ENCODE results near the gene NEURL3.

NEURL3 gene

DNA sequence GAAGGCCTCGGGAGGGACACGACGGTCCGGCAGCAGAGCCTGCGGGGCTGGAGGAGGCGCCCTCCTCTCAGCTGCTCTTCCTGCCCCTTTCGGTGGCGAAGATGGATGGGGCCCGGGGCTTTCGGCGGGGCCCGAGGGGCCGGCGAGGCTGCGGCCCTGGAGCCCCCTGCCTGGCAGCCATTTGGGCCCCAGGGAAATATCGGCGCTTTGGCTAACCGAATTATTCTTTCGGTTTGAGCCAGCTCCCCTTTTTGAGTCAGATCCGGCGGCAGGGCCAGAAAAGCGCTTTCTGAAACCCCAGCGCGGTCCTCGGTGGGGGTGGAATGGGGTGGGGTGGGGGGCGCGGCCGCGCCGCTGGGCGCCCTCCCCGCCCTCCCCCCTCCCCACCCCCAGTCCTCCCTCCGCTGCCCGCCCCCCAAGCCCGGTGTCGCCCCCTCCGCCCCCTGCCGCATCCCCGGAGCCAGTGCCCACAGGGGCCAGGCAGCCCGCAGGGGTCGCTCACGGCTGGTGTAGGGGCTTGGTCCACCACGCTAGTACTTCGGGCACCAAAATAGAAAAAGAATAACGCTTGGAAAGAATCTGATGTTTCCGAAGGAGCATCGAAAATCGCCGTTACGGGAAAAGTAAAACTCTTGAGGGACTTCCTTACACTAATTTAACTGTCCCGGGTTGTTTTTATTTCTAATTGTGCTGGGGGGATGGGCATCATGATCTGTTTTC lies 22.3 kb upstream of the NEURL3 start:
- DNase-seq (ENCODE audit: low spot score) = peak; percentile 49

DNA sequence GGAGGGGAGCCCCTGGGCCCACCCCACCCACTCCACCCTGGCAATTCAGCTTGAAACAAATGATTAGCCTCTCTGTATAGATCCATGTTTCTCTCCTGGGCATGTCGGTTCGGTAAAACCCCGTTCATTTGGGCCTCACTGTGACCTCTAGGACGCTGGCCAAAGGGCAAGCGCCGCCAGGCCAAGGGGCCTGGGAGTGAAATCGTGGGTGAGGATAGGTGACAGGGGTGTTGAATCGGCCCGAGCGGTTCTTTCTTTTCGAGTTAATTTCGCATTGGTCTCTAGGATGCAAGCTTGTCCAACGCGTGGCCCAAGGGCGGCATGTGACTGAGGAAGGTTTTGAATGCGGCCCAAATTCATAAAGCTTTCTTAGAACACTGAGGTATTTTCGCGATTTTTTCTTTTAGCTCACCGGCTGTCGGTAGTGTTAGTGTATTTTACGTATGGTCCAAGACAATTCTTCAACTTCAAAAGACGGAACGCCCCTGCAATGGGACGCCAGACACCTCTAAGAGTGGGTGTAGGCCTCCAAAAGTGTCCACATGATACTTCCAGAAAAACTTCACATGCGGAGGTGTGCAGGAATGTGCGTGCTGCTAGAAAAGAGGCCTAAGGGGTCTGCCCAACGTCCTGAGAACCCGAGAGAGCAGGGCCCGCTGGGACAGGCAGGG lies 21.6 kb upstream of the NEURL3 start:
- DNase-seq (ENCODE audit: low spot score) = no peak

DNA sequence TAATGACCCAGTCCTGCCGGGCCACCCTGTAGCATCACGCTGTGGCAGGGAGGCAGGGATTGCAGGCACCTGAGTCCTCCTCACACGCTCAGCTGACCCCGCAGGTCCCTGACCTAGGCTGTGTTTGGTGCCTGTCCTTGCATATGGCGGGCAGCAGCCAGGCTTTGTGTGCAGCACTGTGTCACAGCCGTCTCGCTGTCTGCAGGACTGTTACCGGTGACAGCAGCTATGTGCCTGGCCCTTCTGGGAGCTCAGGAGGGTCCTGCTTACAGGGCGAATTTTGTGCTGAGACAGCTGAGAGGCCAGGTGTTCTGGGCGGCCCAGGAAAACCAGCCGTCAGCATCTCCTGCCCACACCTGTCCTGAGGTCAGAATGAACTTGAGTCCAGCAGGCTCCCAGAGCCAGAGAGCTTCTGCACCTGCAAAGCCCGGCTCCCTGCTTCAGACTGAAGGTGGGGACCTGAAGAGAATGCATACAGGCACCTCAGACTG lies 21.0 kb upstream of the NEURL3 start:
- no peak for DNase-seq (ENCODE audit: low spot score)

DNA sequence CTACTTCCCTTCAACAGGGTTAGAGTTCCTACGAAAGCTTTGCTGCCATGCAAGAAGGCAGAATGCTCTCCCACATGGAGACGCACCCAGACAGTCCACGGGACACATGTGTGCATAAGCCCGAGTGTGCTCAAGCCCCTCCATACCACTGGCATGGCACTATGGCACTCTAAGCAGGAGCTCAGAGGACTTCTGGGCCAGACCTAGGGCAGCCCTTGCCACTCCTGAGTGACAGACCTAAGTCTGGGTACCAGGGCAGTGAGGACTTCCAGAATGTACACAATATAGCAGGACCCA lies 20.0 kb upstream of the NEURL3 start:
- no peak for DNase-seq (ENCODE audit: low spot score)

DNA sequence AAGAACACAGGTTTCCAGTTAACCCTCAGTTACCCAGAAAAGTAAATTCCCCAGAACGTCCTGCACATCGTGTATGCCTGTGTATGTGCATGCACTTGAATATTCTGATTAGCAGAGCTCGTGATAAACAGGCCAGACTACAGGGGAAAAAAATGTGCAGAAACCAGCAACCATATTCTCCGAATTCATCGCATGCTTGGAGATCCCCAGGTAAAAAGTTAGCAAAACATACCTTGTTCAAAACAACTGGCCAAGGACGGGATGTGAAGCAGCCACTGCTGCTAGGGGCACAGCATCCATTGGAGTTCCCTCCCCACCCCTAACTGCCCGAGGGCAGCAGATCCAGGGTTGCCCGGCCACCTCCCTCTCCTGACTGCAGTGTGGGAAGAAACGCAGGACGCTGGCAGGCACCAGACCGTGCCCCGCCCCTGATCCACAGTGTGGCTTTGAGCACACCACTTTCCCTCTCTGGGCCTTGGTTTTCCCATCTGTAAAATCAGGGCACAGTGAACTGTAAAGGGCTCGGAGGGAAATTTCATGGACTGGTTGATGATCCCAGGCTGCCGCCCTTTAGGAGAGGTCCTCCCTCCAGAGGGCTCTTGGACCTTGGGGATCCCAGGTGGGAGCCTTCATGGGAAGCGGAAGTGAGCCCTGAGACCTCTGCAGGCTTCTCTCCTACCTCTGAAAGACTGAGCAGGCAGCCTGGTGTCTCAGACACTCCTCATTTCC lies 19.5 kb upstream of the NEURL3 start:
- DNase-seq (ENCODE audit: low spot score) = no peak

DNA sequence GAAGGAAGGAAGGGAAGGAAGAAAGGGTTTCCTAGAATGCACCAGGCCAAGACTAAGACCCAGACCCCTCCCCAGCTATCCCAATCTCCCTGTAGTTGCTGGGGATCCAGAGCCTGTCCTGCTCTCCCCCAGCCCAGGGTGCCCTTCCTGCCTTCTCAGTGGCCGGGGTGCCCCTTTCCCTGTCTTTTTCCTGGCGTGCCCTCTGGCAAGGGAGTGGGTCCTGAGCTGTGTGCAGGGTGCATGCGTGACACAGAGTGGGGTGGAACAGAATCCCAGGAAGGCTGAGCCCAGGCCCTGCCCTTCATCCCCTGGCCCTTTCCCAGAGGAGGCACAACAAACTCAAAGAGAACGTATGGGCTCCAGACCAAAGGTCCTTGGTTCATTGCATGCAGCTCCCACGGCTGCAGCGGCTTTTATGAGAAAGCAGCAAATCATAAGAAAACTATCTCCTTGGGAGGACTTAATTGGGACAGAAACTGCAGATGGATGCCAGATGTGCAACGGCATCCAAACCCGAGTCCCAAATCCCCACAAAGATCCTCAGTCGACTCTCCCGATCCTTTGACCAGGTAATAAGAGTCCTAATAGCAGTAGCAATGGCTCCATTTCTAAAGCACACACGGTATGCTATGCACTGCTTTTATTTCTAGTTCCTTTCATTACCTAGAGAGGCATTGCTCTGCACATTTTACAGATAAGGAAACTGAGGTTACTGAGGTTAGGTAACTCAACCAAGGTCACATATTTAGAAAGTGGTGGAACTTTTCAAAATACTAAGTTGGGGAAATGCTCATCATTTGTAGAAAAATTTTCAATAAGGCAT lies 18.7 kb upstream of the NEURL3 start:
- no peak for DNase-seq (ENCODE audit: low spot score)

DNA sequence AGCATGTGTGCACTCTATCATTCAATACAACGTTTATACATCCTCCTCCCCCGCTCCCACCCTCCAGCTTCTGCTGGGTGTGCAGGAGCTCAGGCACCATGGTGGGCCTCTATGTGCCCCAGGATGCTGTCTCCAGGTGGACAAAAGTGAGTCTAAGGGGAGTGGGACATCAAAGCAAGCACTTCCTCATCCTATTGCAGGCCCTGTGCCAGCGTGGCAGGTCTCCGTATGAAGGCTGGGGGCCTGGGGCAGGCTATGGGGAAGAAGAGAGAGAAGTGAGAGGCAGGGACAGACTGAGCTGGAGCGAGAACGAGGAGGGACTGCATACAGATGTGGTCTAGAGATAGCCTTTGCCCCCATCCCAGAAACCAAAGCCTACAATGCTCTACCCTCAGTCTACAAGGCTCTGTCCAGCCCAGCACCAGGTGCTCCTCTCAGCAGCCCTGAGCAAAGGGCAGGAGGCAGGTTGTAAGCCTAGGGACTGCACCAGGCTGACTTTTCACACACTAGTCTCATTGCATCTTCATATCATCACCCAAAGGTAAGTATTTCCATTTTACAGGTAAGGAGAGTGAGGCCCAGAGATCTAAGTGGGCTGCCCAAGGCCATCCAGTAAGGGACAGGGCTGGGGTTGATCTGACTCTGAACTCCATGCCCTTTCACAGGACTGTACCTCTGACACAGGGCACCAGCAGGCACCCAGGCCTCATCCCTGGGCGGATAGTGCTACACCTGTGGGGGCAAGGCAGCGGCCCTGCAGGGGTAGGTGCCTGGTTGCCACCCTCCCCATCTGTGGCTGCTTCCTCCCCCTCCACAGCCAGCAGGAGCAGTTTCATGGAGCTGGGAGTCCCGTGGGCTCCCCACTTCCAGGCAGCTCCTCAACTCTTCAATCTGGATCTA lies 17.4 kb upstream of the NEURL3 start:
- no peak for DNase-seq (ENCODE audit: low spot score)

DNA sequence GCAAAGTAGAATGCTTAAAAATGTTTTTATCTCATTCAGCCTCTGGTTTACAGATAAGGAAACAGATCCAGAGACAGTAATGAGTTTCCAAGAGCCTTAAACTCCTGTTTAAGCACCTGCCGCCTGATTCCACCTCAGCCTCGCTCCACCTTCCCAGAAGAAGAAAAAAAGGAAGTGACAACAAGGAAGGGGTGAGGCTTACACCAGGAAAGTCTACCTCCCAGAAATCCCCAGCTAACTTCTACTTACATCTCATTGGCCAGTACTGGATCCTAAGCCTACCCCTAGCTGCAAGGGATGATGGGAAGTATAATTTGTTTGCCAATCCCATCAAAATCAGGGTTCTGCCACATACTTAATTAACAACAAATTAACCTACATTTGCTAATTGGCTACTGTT lies 16.1 kb upstream of the NEURL3 start:
- no peak for DNase-seq (ENCODE audit: low spot score)

DNA sequence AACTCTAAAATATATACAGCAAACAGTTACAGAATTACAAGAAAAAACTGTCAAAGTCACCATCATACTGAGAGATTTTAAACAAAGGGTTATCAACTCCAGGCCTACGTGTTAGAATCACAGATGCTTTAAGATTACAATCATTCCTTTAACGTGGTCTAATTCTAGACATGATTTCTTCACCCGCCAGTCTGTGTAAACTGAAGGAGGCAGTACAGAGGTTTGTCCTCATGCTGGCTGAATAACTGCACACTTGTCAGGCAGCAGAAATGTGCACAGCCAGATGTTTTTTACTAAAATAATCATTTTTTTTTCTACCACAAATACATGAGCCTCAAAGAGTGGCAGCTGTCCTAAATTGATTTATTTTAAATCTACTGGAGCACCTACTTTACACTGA lies 15.5 kb upstream of the NEURL3 start:
- DNase-seq (ENCODE audit: low spot score) = no peak

DNA sequence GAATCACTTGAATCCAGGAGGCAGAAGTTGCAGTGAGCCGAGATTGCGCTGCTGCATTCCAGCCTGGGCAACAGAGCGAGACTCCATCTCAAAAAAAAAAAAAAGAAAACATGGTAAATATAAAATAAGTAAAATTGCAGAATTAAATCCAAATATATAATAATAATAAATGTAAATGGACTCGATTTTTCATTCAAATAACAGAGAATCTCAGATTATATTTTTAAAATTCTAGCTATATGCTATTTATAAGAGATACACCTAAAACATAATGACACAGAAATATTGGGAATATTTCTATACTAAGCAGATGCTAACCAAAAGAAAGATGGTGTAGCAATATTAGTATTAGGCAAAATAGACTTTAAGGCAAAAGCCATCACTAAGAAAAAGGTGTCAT lies 15.1 kb upstream of the NEURL3 start:
- no peak for DNase-seq (ENCODE audit: low spot score)

DNA sequence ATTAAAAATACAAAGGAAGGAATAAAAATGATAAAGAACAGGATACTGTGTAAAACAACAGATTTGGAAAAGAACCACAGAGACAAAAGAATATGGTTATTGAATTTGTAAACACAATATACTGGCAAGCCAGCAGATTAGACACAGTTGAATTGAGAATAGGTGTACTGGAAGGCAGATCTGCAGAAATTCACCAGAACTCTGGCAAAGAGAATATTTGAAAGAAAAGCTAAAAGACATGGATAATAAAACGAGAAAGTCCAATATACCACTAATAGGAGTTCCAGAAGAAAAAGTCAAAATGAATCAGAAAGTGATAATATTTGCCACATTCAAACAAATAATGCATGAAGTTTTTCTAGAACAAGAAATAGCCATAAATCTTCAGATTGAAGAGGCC lies 11.9 kb upstream of the NEURL3 start:
- no peak for DNase-seq (ENCODE audit: low spot score)

DNA sequence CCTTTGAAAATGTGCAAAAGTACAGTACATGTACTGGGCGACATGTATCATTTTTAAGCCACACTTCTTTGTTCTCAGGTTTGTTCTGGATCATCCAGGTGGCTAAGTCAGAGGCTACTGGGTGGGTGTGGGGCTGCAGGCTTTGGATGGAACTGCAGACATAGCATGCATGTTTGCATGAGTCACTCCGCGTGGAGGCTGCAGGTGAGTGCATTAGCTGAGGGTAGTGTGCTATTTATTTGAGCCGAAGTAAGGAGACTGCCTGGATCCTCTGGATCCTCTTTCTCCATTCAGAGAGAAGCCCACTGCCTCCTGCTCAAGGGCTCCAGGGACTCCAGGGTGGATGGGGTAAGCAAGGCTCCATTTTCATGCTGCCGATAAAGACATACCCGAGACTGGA lies 9.4 kb upstream of the NEURL3 start:
- DNase-seq (ENCODE audit: low spot score) = no peak

DNA sequence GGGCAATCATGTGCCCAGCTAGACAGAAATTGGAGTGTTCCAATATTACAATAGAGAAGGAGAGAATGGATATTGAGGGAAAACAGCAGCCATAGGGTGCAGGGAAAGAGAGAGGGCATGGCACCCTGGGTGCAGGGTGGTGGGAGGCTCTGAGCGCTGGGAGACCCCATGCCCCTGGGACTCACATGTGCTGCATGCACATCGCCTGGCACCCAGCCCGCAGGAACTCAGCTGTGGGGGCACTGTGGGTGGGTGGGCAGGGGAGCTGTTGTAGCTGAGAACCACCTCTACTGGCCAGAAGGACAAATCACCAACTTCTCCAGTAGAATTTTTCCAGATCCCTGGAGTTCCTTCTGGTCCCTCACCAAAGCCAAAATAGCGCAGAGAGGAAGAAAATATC lies 7.2 kb upstream of the NEURL3 start:
- DNase-seq (ENCODE audit: low spot score) = no peak

DNA sequence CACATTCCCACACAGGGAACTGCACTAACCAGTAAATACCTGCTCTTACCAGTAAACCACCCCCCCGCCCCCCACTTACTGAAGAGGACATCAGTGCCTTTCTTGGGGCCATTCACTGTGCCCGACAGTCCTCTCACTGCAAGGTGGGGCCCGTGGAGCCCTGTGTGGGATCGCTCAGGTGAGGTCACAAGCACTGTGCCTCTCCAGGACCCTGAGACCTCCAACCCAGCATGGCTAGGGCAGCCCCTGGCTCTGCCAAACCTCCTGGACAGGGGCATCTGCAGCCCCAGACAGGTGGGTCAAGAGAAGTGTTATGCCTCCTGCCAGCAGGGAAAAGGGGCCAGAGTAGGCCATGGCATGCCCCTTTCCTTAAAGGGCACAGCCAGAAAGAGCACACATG lies 6.7 kb upstream of the NEURL3 start:
- no peak for DNase-seq (ENCODE audit: low spot score)

DNA sequence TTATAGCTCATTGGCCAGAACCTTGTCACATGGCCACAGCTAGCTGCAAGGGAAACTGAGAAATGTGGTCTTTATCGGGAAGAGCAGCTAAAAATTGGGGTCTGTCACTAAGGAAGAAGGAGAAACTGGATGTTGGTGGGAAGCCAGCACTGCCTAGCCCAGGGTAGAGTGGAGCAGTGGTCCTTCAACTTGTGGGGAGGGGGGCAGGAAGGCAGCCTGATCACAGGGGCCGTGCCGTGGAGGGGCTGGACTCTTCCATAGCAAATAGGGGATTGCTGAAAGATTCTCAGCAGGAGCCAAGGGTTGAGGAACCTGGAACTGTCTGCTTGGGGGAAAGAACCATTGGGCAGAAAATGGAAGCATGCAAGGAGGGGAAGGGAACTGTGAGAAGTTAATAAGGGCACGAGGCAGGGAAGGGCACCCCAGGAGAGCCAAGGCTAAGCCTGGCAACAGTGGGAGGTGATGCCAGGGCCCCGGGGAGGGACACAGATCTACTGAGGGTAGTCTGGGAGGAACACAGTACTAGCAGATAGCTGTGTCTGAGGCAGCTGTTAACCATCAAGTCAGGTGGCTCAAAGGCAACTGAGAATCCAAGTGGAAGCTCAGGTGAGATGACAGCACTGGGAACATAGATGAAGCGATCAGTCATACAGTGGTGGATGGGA lies 5.9 kb upstream of the NEURL3 start:
- no peak for DNase-seq (ENCODE audit: low spot score)

DNA sequence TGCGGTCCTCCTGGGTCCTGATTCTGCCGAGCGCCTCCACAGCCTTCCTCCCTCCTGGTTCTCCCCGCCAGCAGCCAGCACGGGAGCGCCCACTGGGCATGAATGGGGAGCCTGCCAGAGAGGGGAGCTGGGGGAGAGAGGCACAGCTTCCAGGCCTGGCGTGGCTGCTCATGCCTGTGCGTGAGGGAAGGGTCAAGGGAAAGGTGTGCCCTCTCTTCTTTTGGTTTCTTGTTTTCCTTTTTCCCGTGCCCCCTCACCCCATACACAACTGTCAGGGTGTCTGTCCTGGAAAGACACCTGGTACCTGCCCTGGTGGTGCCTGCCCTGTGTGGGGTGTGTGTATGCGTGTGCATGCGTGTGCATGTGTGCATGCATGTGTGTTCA lies 4.7 kb upstream of the NEURL3 start:
- no peak for DNase-seq (ENCODE audit: low spot score)

DNA sequence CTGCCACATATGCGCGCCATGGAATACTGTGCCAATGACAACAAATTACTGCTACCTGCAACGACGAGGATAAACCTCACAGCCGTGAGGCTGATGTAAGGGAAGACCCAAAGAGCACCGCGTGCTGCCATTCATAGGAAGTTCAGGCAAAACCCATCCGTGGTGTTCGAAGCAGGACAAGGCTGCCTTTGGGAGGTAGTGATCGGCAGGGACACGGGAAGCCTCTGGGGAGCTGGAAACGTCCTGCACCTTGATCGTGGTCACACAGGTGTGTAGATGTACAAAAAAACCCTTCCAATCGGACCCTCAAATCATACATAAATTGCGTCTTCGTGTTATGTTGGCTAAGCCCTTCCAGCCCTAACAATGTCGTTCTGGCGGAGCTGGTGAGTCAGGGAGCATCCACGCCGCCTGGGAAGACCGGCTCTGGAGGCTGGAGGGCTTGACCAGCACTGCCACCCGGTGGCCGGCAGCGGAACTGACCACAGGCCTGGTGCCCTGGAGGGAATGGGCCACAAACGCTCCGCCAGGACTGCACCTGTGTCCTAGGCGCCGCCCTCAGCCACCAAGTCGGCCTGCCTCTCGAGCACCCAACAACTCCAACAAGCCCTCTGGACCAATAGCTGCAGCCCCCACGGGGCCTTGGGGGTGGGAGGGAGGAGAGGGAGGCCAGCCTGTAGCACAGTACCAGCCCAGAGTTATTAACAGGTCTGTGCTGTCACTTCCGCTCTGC lies 4.1 kb upstream of the NEURL3 start:
- DNase-seq (ENCODE audit: low spot score) = peak; percentile 93

DNA sequence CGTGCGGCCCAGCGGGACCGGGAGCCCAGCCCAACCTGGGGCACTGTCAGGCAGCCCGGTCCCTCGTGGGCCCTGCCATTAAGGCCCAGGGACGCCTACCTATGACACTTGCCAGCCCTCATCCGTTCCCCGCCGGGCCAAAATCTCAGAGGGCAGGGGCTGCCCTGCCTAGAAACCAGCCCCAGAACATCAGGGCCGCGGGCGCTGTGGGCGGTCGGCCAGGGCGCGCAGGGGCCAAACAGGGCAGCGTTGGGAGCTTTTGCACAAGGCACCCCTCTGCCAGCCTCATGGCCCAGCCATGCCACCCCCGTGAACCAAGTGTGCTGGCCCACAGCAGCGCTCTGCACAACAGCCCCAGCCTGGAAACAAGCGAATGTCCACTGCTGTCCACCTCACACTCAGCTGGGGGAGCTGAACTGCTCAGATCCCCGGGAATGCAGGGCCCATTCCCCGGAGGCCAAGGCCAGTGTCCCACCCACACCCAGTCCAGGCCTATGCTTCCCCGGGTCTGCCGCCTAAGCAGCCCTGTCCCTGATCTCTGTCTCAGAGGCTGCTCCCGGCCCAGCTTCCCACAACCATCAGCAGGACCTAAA lies 3.5 kb upstream of the NEURL3 start:
- no peak for DNase-seq (ENCODE audit: low spot score)

DNA sequence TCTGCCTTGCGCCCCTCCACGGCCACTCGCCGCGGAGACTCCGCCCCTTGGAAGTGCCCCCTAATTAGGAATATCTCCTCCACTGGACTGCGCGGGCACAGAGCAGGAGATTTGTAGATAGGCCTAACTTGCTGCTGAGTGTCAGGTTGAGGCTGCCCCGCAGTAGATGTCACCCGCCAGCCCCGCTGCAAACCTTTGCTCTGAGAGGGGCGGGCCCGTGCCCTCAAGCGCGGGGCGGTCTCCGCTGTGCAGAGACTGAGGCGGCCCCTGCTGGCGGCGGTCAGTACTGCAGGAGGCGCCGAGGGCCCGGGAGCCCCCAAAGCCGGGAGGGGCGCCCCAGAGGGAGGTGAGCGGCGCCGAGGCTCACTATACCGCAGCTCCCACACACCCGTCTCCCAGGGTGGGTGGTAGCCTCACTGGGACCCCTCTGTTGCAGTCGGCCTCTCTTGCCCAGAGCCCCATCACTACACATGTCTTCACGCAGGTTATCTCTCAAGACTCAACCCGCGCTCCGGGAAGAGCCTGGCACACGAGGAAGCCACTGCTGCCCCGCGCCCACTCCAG lies 2.9 kb upstream of the NEURL3 start:
- DNase-seq (ENCODE audit: low spot score) = peak; percentile 80

DNA sequence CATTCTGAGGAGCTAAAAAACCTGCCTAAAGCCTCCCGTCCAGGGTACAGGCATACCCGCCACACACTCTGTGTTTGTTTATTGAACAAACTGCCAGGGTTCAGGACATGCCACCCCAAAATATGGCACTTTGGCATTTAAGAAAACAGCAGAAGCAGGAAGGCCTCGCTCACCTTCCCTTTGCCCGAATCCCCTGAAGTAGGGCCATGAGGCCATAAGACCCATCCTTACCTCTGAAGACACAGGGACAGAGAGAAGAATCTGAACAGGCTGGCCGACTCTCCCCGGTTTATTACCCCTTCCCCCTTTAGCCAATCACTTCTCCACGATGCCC lies 1.7 kb upstream of the NEURL3 start:
- DNase-seq (ENCODE audit: low spot score) = no peak
